ENCODE measurements around the gene MORN5.
A peak's percentile ranks its signal among the peaks of the same experiment; 100 is the strongest.

Gene MORN5

DNA sequence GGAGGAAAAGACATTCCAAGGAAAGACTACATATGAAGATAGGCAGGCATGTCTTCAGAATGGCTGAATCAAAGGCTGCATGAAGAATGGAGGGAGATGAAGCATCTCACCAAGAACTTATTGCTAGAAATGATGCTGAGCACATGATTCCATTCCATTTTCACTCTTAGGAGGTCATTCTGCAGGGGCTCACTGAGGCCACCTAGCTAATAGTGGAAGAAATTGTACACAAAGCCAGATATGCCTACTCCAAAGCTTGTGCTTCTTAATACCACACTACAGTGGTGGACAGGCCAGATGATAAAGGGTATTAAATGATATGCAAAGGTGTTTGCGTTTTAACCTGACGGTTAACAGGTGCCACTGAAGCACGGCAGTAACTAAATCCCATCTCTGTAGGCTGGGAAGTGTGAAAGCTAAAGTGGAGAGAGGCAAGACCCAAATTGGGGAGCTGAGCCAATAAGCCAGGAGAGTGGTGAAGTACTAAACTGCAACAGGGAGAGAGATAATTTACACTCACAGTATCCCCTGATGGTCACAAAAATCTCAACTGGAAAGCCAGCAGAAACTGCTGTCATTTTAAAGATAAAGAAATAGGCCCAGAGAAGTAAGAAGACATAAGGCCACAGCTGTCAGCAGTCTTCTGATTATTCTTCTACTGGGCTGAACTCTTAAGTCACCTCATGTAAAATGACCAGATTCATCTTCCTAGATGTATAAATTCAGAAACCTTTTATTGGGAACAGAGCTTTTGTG lies 14.7 kb upstream of the MORN5 start:
- no peak for DNase-seq

DNA sequence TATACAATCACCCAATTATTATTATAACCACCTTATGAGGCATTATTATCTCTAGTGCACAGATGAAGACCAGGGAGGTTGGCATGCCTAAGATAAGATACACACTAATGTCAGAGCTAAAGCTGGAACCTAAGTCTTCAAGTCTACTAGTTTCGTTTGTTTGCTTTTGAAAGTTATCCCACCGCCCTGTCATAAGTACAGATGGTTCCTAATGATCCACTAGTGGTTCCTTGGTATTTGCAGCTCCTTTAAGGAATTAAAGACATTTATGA lies 14.2 kb upstream of the MORN5 start:
- no peak for DNase-seq

DNA sequence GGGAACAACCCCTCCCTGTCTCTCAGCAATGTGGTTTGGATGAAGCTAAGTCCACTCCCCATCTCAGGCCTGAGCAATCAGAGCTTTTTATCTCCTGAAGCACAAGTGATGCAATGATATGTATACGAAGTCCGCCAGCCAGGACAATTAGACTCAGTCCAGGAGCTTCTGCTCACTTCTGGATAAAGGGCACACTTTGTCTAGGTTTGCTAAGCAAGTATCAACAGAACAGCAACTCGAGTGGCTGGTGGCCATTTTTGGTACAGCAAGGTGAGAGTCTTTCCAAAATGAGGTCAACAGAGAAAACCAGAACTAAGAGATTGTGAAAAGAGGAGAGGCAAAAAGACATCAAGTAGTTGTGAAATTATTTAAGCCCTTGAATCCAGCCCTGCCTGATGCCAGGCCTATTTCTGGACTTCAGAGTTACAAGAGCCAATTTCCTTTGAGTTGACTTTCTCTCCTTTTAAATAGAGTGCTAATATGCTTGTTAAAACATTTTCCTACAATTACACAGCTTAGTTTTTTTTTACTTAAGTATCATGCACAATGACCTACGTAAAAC lies 8.4 kb upstream of the MORN5 start:
- no peak for DNase-seq

DNA sequence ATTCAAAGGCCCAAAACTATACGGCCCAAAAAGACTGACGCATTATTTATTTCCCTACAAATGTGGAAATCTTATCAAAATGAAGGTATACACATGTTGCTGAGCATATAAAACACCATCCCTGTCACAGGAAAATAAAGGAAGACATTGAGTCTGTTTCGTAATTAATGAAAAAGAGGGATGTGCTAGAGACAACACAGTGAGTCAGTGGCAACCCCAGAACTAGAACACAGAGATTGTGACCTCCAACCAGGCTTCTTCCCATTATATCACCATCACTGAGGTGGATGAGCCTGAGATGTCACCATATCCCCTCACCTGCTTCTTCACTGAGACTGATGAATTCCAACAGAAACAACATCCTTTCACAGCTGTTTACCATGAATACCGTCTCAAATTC lies 3.9 kb upstream of the MORN5 start:
- DNase-seq: no peak

DNA sequence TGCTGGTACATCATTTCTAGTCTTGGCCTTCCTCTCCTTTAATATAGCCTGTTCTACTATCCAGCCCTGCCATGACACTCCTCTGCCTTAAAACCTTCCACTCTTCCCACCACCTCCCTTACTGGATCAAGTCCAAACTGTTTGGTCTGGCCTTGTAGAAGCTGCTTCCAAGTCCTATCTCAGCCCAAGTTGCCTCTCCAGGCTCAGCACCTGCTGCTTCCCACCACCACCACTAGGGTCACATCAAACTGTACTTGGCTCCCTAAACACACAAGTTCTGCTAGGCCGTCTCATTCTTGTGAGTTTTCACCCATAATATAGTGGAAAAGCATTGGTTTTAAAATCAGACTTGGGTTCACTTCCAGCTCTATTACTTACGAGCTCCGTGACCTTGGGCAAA lies 1.5 kb upstream of the MORN5 start:
- DNase-seq: no peak

DNA sequence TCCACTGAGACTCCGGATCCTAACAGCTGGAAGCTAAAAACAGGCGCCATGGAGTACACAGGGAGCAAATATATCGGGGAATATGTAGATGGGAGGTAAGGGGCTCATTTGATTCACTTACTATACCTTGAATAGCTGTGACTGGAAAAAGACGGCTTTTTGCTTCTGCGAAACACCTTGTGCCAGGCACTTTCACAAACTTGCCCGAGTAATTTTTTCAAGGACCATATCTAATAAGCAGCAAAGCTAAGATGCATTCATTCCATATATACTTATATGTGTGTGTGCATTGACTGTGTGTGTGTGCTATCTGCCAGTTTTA lies 178 bp downstream of the MORN5 start:
- no peak for DNase-seq

DNA sequence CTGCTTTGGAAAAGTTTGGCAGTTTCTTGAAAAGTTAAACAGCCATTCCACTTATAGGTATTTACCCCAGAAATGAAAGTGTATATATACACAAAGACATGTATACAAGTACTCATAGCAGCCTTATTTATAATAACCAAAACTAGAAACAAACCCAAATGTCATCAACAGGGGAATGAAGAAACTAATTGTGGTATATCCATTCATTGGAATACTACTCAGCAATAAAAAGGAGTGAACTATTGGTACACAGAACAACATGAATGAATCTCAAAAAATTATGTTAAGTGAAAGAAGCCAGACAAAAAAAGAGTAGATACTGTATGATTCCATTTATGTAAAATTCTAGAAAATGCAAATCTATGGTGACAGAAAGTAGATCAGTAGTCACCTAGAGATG lies 2.7 kb downstream of the MORN5 start:
- DNase-seq: no peak

DNA sequence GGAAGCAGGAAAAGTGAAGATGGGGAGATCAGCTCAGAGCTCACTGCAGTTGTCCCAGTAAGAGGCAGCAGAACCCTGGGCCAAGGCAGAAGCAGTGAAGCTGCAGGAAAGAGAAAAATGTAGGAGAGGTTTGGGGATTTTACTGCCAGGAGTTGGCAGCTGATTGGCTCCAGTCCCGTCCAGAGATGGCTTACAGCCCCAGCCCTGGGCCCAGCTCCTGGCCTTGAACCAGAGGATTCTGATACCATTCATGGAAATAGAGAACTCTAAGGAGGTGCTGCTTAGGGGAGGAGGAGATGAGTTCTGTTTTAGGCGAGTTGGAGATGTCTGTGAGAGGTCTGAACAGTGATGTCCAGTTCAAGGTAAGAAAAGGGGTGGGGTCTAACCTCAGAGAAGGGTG lies 4.6 kb downstream of the MORN5 start:
- DNase-seq: no peak

DNA sequence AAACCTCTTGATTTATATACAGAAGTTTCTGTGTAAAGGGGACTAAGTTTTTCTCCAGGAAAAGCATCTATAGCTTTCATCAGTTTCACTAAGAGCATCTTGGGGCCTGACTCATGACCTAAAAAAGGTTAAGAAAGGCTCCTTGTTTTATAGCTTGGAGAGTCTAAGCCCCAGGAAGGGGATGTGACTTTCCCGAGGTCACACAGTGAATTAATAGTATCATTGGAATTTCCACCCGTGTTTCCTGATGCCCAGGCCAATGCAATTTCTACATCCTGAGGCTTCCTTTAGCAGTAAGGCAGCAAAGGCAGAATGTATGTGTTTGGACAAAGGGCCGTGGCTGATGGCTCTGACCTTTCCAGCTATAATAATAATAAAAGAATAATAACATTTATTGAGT lies 8.6 kb downstream of the MORN5 start:
- DNase-seq: no peak

DNA sequence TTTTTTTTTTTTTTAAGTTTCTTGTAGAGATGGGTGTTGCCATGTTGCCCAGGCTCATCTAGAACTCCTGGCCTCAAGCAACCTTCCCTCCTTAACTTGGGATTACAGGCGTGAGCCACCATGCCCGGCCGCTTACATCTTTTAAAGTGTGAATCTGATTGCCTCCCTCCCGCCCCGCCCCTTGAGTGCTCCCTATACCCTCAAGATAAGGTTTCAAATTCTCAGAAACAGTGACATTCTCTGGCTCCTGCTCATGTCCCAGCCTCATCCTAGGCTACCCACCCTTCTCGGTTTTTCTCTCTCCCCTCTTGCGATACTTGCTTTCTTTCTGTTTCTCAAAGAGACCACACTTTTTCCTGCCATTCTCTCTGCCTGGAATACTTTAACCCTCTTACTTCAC lies 12.4 kb downstream of the MORN5 start:
- no peak for DNase-seq

DNA sequence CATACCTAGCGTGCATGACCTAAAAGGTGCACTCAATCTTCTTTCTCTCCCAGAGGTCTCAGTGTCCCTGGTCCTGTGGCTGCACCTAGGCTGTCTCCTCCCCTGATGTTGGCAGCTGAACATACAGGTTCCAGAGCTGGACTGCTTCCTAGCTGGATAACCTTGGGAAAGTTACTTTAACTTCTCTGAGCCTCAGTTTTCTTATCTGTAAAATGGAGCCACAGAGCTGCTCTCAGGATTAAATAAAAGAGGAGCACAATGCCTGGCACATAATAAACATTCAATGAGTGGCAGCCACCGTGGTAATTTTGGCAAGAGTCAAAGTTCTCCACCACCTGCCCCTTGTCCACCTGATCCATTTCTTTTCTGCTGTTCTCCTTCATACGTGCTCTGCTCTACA lies 14.0 kb downstream of the MORN5 start:
- DNase-seq: no peak

DNA sequence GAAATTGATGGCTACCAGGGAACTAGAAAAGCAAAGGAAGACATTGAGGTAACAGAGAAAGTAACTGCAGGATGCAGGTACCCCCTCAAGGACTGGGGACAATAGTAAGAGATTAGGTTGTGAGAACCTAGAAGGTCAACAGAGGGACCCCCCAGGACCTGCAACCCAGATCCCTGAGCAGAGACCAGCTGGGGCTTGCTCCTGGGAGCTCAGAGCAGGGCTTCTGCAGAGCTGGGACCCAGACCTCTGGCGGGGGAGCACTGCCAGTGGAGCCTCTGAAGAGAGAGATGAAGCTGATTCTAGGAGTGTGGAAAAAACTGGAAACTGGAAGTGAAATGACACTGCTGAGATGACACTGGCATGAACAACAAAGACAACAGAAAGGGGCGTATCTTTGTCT lies 17.2 kb downstream of the MORN5 start:
- DNase-seq: no peak

DNA sequence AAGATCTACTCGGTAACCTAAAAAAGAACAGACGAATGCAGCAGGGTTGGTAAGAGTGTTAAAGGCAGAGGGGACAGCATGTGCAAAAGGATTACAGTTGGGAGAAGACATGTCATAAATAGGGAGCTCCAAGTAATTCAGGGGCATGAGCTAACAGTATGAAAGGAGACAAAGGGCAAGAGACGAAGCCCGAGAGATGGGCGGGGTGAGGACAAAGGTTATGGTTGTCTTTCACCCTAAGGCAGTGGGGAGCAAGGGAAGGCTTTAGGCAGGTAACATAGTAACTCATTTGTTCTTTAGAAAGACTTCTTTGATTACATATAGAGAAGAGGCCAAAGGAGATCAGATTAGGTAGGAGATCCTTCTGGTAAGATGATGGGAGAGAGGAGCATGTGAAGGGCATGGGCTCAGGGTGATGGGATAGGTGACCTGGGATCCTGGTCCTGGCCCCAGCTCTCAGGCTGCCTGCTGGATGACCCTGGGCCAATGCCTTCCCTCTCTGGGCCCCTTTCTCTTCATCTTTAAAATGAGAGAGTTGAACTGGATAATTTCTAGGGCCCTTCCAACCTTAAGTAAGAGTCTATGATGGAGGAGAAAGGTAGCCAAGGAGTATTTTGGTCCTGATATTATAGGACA lies 19.5 kb downstream of the MORN5 start:
- no peak for DNase-seq

DNA sequence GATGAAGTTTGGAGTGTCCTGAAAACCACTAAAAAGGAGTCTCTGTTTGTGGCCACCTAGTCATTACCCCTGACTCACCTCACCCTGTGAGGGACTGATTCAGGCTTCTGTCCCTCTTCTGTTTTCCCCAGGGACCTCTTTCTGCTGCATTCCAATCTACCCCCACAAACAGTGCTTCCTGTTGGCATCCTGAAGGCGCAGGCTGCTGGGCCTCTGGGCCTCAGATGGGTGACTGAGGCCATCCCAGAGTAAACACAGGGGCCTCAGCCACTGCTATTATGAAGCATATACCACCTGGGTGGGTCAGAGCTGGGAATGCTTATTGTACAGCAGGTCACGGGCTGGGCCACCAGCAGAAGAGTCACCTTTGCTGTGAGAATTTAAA lies 20.0 kb downstream of the MORN5 start:
- DNase-seq: no peak

DNA sequence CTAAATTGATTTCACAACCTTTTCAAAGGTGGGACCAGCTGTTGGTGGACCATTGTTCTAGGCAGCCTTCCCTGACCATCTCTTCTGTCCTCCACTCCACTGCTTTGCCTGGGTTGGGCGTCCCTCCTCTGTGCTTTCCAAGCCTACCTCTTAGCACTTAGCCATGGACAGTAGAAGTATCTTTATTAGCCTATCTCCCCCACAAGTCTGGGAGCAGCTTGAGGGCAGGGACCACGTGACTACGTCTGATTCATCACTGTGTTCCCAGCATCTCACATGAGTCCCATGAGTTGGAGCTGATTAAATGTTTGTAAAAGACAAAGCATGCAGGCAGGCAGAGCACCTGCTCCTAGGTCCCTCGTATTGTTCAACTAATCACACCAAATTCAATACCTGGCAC lies 20.9 kb downstream of the MORN5 start:
- DNase-seq: no peak

DNA sequence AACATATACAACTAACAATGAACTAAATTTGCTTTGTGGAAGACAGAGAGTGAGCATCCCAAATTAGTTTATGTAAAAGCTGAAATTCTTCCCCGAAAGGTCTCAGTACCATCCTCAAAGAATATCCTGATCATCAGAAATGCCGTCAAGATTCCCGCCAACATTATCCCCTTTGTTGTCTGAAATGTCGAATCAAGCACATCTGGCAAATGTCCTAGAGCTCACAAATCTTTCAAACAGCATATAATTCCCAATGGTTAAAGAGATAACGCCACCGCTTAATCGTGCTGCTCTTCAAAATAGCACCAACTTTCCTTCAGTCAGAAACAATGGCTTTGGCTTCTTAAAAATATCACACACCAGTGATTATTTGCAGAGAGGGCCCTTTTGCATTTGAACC lies 23.8 kb downstream of the MORN5 start:
- no peak for DNase-seq

DNA sequence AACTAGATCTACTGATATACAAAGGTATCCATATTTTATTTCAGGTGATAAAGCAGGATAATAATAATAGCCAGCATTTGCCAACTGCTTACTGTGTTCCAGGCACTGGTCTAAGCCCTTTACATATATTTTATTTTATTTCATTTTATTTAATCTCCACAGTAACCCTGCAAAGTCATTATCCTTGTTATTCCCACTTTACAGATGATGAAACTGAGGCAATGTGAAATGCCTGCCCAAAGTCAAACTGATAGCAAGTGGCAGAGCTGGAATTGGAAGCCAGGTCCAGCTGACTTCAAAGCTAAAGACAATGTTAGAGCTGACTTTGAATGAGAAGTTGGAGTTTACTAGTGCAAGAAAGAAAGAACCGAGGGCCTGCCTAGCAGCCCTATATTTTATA lies 24.8 kb downstream of the MORN5 start:
- no peak for DNase-seq

DNA sequence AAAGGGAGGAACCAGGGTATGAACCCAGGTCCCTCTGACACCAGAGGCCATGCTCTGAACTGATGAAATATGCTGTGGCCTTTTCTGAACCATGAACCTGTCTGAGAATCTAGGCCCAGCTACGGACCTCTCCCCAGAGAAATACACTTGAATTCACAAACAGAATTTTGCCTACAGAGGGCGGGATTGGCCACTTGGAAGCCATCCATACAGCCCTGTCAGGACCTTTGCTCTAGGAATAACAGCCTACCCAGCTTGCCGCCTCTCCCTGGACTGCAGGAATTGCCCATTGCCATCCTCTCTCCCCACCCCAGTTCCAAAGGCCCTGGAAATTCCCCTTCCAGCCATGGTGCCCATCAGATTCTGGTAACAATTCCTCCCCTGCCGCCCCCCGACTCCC lies 26.6 kb downstream of the MORN5 start:
- no peak for DNase-seq

DNA sequence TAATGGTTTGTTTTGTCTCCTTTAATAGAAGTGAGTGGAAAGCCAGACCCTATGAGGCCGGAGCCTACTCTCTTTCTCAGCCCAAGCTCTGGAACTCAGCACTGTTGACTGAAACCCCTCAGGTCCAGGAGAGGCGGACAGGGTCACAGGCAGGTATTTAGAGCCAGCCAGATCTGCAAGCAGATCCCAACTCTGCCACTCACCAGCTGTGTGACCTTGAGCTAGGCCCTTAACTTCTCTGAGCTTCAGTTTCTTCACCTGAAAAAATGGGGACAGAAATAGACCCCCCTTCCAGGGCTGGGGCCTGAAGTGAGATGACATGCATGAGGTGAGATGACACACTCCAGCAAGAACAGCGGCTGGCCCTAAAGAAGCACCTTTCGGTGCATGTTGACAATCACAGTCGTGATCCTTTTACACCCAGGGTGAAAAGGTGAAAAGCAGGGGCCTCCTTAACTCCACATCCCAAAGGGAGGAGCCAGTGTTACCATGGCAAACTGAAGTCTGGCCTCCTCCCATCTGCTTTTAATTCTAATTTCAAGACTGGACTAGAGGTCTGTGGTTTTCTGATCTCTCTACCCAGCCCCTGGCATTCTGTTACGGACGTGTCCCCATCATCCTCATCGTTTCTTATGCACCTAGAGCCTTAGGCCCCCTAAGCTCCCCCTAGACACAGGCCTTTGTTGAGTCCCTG lies 27.2 kb downstream of the MORN5 start:
- DNase-seq: no peak

DNA sequence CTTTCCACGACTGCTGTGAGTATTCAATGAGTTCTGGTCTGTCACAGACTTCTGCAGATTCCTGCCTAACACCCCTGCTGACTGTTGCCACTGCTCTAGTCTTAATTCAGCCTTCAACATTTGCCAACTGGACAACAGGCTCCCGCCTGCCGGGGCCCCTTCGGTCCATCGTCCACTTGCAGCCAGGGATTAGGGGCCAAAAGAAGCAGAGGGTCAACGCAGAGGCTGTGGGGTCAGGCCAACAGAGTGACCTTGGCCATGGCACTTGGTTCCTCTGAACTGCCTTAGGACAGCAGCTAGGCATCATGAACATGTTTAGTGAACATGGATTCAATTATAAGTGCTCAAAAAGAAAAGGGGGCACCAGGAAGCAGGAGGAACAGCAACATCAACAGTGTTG lies 28.7 kb downstream of the MORN5 start:
- DNase-seq: no peak

DNA sequence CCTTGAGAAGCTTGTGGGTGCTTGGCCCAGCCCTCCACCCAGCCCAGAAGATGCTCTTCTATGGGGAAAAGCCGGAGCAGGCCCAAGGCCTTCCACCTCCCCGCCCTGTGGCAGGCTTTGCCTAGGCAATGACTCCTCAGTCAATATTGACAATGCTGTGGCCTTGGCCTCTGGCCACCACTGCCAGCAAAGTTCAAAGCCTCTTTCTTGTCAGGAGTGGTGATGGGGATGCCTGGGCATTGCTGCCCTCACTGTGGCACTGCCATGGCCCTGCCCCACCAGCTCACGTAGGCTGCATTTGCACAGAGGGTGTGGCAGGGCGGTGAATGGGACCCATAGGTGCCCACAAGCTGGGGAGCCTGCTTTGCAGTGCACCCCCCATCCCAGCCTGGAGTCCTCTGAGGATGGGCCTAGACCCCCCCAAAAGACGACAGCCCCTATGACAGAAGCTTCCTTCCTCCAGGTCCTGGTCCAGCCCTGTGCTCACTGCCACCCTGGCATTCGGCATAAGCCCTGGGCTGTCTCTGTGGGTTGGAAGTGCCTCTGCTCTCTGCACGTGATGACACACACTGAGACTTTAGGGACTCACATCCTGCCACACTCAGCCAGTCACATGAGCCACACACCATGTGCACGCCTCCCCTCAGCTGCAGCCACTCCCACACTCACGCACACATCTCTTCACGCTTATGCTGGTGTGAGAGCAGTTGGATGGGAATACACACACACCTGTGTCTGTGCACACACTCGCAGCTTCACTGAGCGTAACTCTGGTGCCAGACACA lies 31.1 kb downstream of the MORN5 start:
- peak; percentile 88 for DNase-seq

DNA sequence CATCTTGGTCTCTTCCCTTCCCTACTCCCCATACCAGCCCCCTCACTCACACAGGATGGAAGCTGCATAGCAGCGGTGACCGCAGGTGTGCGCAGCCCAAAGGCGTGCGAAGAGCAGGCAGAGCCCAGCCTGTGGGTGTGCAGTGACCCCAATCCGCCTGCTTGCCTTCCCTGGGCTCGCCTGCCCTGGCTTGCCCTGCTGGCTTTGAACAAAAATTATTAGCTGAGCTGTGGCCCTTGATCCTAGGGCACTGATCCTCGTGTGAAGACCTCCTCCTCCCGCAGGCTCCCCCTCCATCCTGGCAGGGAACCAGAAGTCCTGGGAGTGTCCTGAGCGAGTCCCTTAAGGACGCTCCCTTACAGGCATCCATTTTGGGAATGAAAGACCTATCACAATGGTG lies 31.9 kb downstream of the MORN5 start:
- peak; percentile 71 for DNase-seq

DNA sequence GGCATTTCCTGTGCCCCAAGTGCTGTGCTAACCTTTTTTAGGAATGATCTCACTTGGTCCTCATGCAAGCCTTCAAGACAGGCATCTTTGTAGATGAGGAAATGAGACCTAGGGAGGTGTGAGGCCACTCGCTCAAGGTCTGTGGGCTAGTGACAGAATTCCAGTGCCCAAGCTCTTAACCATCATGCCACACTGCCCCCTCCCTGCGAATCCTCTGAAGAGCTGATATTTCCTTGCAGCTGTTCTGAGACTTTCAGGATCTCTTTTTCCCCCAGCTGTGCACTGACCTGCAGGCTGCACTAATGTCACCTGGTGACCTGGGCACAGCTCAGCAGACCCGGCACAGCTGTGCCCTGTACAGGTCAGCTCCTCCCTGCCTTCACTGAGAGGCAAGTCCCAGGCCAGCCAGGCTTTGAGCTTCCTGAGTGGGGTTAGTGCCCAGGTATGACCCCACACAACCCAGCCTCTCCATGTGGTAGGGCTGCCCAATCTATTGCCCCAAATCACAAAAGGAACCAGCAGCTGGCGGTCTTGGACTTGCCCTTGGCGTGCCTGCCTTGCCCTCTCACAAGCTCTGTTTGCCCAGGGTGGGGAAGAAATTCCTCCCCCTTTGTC lies 32.7 kb downstream of the MORN5 start:
- DNase-seq: peak; percentile 59
